Panc1 (cell line): ENCODE measurements around the gene SLIT3. TPM values are rescaled to one million over a fixed set of nuclear protein-coding genes. Genes with fewer than 3 reads are reported as not detected.

Source experiments
- ATAC-seq: fragments of 200-7000 bp; cut with Tn5 transposase; 2 replicates; pipeline ENCODE4 v1.9.1; 2020; ENCODE audit warnings: mild to moderate bottlenecking, moderate library complexity
- BruUV-seq: library from RNA; stranded (reverse); fragments of 400-500 nt; replicated peaks from 2 replicates; lab custom pipeline; 2021; lab: Mats Ljungman, UMichigan
- CTCF ChIA-PET: fragments of 300-600 bp; sonication (Branson Sonifier 250); formaldehyde crosslinking; loops from one replicate; lab custom pipeline; 2022; ENCODE audit warnings: antibody characterized with exemption; lab: Charles Lee
- POLR2A ChIA-PET: fragments of 300-600 bp; sonication (Branson Sonifier 250); formaldehyde crosslinking; loops from one replicate; lab custom pipeline; 2022; ENCODE audit warnings: antibody characterized with exemption; lab: Charles Lee
- DNase-seq: peaks from one replicate; pipeline ENCODE4 v3.0.0-alpha.2; 2010; ENCODE audit warnings: low read depth, low spot score
- H3K27ac ChIP-seq: 2 replicates; pipeline ENCODE4 v1.5.1; 2011; ENCODE audit warnings: mild to moderate bottlenecking, low read length, inconsistent platforms
- H3K27me3 ChIP-seq: fragments of 200-500 bp; sonication (Bioruptor generic); 2 replicates; pipeline ENCODE4 v1.6.0; 2014; ENCODE audit warnings: low read length, inconsistent platforms; ENCODE audit not compliant: control insufficient read depth, insufficient read depth
- H3K36me3 ChIP-seq: fragments of 200-500 bp; sonication (Bioruptor generic); 2 replicates; pipeline ENCODE4 v1.5.1; 2014; ENCODE audit warnings: inconsistent platforms, mild to moderate bottlenecking, low read length, moderate library complexity; ENCODE audit not compliant: control insufficient read depth, insufficient read depth
- H3K4me1 ChIP-seq: 2 replicates; pipeline ENCODE4 v1.5.1; 2011; ENCODE audit warnings: inconsistent platforms, mild to moderate bottlenecking, low read length, moderate library complexity; ENCODE audit not compliant: control insufficient read depth, insufficient read depth
- H3K4me3 ChIP-seq, 2 experiments: 2 replicates each; pipeline ENCODE4 v1.5.1; 2011 to 2012; ENCODE audit warnings: low read depth in 2 of 2, low read length in 2 of 2, mild to moderate bottlenecking in 2 of 2, inconsistent platforms in 1 of 2, moderate library complexity in 1 of 2
- H3K9me3 ChIP-seq: fragments of 200-500 bp; sonication (Bioruptor generic); 2 replicates; pipeline ENCODE4 v1.5.1; 2014; ENCODE audit warnings: low read depth, mild to moderate bottlenecking, inconsistent platforms, low read length, moderate library complexity; ENCODE audit not compliant: control insufficient read depth, insufficient read depth
- POLR2AphosphoS5 ChIP-seq: IDR thresholded peaks from 2 replicates; pipeline ENCODE4 v1.6.1; 2012; ENCODE audit warnings: mild to moderate bottlenecking, low read depth, low read length, moderate library complexity
- SIN3A ChIP-seq: IDR thresholded peaks from 2 replicates; pipeline ENCODE4 v1.6.1; 2012; ENCODE audit warnings: low read depth, mild to moderate bottlenecking, low read length, moderate library complexity, borderline replicate concordance; ENCODE audit not compliant: insufficient read depth
- TCF7L2 ChIP-seq: IDR thresholded peaks from 2 replicates; pipeline ENCODE4 v1.6.1; 2011; ENCODE audit warnings: mild to moderate bottlenecking, low read depth, low read length, inconsistent platforms
- in situ Hi-C: cut with HindIII; loops from 2 replicates; pipeline ENCODE4 v1.10.0; 2016; ENCODE audit warnings: low sequenced_read_pairs, low pct_unique_long_range_greater_than_20kb
- intact Hi-C: fragments of 100-400 bp; cut with micrococcal nuclease; formaldehyde crosslinking; loops from one replicate; pipeline ENCODE4 v1.10.0; 2022; ENCODE audit not compliant: unreplicated experiment
- total RNA-seq: library from RNA; stranded (reverse); gene quantifications from one replicate; pipeline ENCODE4 v1.2.1, GENCODE V29; 2021; ENCODE audit not compliant: unreplicated experiment
- TF ChIP-seq, protein P1 (sequence below), 2 experiments: IDR thresholded peaks; 2 replicates each; pipeline ENCODE4 v1.6.1; 2011 to 2012; ENCODE audit warnings: low read depth in 2 of 2, control low read depth in 1 of 2, low read length in 1 of 2, mild to moderate bottlenecking in 1 of 2, moderate library complexity in 1 of 2; ENCODE audit not compliant: insufficient read depth in 1 of 2
- TF ChIP-seq, protein P2 (sequence below): fragments of 450-650 bp; IDR thresholded peaks from 2 replicates; pipeline ENCODE4 v1.5.1; 2017; ENCODE audit warnings: mild to moderate bottlenecking

SLIT3 gene
- total RNA-seq, 1 experiment from 2014 or later: 26.4 TPM

GRCh38 chr5:169219351-169219750 is 81.6 kb downstream of the SLIT3 start:
- H3K4me1 ChIP-seq: no peaks in the 10 kb centered on the region; the same call in 1 of the 2 replicates
- in situ Hi-C loops: no loop called here
- intact Hi-C loops: no loop called here
- POLR2A ChIA-PET: no interaction called here
- ATAC-seq (no peak), DNase-seq (no peak)
- H3K4me3 ChIP-seq: no peak overlapping the region
- BruUV-seq: no TSS peak
- CTCF ChIA-PET: no interaction called here
- no peaks in the 10 kb centered on the region for H3K27me3 ChIP-seq
- H3K36me3 ChIP-seq: no peaks in the 10 kb centered on the region
- TF ChIP-seq, protein P1, sequence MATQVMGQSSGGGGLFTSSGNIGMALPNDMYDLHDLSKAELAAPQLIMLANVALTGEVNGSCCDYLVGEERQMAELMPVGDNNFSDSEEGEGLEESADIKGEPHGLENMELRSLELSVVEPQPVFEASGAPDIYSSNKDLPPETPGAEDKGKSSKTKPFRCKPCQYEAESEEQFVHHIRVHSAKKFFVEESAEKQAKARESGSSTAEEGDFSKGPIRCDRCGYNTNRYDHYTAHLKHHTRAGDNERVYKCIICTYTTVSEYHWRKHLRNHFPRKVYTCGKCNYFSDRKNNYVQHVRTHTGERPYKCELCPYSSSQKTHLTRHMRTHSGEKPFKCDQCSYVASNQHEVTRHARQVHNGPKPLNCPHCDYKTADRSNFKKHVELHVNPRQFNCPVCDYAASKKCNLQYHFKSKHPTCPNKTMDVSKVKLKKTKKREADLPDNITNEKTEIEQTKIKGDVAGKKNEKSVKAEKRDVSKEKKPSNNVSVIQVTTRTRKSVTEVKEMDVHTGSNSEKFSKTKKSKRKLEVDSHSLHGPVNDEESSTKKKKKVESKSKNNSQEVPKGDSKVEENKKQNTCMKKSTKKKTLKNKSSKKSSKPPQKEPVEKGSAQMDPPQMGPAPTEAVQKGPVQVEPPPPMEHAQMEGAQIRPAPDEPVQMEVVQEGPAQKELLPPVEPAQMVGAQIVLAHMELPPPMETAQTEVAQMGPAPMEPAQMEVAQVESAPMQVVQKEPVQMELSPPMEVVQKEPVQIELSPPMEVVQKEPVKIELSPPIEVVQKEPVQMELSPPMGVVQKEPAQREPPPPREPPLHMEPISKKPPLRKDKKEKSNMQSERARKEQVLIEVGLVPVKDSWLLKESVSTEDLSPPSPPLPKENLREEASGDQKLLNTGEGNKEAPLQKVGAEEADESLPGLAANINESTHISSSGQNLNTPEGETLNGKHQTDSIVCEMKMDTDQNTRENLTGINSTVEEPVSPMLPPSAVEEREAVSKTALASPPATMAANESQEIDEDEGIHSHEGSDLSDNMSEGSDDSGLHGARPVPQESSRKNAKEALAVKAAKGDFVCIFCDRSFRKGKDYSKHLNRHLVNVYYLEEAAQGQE (IDR thresholded peaks at IDR 0.05; ENCODE audit: insufficient read depth in 1 of 2, low read depth in 2 of 2, low read length in 1 of 2): no peak
- TF ChIP-seq POLR2AphosphoS5: no peak
- TF ChIP-seq SIN3A: no peak
- TF ChIP-seq, protein P2, sequence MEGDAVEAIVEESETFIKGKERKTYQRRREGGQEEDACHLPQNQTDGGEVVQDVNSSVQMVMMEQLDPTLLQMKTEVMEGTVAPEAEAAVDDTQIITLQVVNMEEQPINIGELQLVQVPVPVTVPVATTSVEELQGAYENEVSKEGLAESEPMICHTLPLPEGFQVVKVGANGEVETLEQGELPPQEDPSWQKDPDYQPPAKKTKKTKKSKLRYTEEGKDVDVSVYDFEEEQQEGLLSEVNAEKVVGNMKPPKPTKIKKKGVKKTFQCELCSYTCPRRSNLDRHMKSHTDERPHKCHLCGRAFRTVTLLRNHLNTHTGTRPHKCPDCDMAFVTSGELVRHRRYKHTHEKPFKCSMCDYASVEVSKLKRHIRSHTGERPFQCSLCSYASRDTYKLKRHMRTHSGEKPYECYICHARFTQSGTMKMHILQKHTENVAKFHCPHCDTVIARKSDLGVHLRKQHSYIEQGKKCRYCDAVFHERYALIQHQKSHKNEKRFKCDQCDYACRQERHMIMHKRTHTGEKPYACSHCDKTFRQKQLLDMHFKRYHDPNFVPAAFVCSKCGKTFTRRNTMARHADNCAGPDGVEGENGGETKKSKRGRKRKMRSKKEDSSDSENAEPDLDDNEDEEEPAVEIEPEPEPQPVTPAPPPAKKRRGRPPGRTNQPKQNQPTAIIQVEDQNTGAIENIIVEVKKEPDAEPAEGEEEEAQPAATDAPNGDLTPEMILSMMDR: no peak
- no peak for TF ChIP-seq TCF7L2
- no peak overlapping the region for H3K27ac ChIP-seq
- no peaks in the 10 kb centered on the region for H3K9me3 ChIP-seq

DNA sequence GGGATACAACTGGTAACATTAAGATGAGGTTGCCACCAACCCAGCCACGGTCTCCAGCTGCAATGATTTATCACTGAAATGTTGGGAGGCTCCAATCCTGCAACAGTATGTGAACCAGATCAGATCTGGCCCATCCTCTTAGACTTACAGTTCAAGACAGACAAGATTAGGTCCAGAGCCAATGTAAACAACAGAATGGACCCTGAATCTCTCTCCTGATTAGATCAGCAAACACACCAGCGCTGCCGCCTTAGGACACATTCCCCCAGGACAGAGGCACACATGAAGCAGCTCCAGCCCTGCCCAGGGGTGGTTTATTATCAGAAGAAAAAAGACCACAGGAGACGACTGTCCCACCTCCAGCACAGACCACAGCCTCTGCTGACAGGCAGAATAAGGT is 82.1 kb downstream of the SLIT3 start:
- Histone ChIP-seq H3K9me3 (no peaks in the 10 kb centered on the region), H3K36me3 (no peaks in the 10 kb centered on the region), H3K4me1 (no peaks in the 10 kb centered on the region; the same call in 1 of the 2 replicates), H3K27ac (no peak overlapping the region), H3K27me3 (no peaks in the 10 kb centered on the region), H3K4me3 (no peak overlapping the region)
- DNase-seq (no peak), ATAC-seq (0 out of 2 replicates have a peak, but pooled peaks have one; percentile 30)
- intact Hi-C loops (no loop called here), in situ Hi-C loops (no loop called here)
- CTCF ChIA-PET: interaction anchor here (0.5 kb wide), 1 partner anchor 1387 kb away, joined by 6 read pairs; no protein-coding TSS in a partner anchor
- TF ChIP-seq, protein P1 (IDR thresholded peaks at IDR 0.05; ENCODE audit: insufficient read depth in 1 of 2, low read depth in 2 of 2, low read length in 1 of 2): no peak
- TF ChIP-seq TCF7L2: no peak
- TF ChIP-seq, protein P2: no peak
- no peak for TF ChIP-seq SIN3A
- TF ChIP-seq POLR2AphosphoS5: no peak
- POLR2A ChIA-PET: no interaction called here
- BruUV-seq: no TSS peak
